OCI-LY1 (cell line): Measurements from ENCODE around the gene FAM229A.
A peak's percentile ranks its signal among the peaks of the same experiment; 100 is the strongest.

ENCODE experiments used
- H2AFZ ChIP-seq: fragments of 200-600 bp; sonication (generic), shearing (Covaris generic); 2 replicates; pipeline ENCODE4 v1.6.0; 2014; ENCODE audit warnings: antibody characterized with exemption, mild to moderate bottlenecking, low read length
- H3F3A ChIP-seq: fragments of 200-600 bp; sonication (generic), shearing (Covaris generic); 2 replicates; pipeline ENCODE4 v1.6.0; 2014; ENCODE audit warnings: mild to moderate bottlenecking, antibody characterized with exemption, low read length, moderate library complexity; ENCODE audit not compliant: insufficient read depth
- H3K27ac ChIP-seq: fragments of 200-600 bp; sonication (generic); 2 replicates; pipeline ENCODE4 v1.5.1; 2014; ENCODE audit warnings: low read length, mixed run types, mild to moderate bottlenecking, low read depth; ENCODE audit not compliant: poor library complexity, severe bottlenecking
- H3K27me3 ChIP-seq: fragments of 200-600 bp; sonication (generic); 2 replicates; pipeline ENCODE4 v1.6.0; 2014; ENCODE audit warnings: antibody characterized with exemption, mild to moderate bottlenecking, low read length, moderate library complexity; ENCODE audit not compliant: insufficient read depth
- H3K36me3 ChIP-seq: fragments of 200-600 bp; sonication (generic); 2 replicates; pipeline ENCODE4 v1.6.1; 2014; ENCODE audit warnings: mild to moderate bottlenecking, antibody characterized with exemption, low read length, moderate library complexity, mixed read lengths; ENCODE audit not compliant: insufficient read depth
- H3K4me1 ChIP-seq: fragments of 200-600 bp; sonication (generic); 2 replicates; pipeline ENCODE4 v1.5.1; 2014; ENCODE audit warnings: mild to moderate bottlenecking, low read length, moderate library complexity; ENCODE audit not compliant: insufficient read depth, severe bottlenecking
- H3K4me2 ChIP-seq: fragments of 200-600 bp; sonication (generic), shearing (Covaris generic); 2 replicates; pipeline ENCODE4 v1.6.1; 2014; ENCODE audit warnings: low read length
- H3K4me3 ChIP-seq: fragments of 200-600 bp; sonication (generic); 2 replicates; pipeline ENCODE4 v1.5.1; 2014; ENCODE audit warnings: low read length, low read depth, mild to moderate bottlenecking, mixed read lengths; ENCODE audit not compliant: poor library complexity, severe bottlenecking
- H3K79me2 ChIP-seq: fragments of 200-600 bp; shearing (Covaris generic); 2 replicates; pipeline ENCODE4 v1.6.1; 2016; ENCODE audit warnings: mixed run types, low read length, mixed read lengths; ENCODE audit not compliant: insufficient read depth
- H3K9ac ChIP-seq: fragments of 200-600 bp; sonication (generic), shearing (Covaris generic); 2 replicates; pipeline ENCODE4 v1.6.1; 2014; ENCODE audit warnings: mild to moderate bottlenecking, low read length, mixed read lengths
- H3K9me2 ChIP-seq: fragments of 200-600 bp; sonication (generic), shearing (Covaris generic); 2 replicates; pipeline ENCODE4 v1.6.1; 2014; ENCODE audit warnings: low read depth, mild to moderate bottlenecking, low read length, mixed read lengths
- H3K9me3 ChIP-seq: fragments of 200-600 bp; shearing (Covaris generic); 2 replicates; pipeline ENCODE4 v1.6.1; 2014; ENCODE audit warnings: low read length, mixed read lengths
- H4K20me1 ChIP-seq: fragments of 200-600 bp; sonication (generic), shearing (Covaris generic); 2 replicates; pipeline ENCODE4 v1.6.0; 2016; ENCODE audit warnings: mild to moderate bottlenecking, low read length; ENCODE audit not compliant: insufficient read depth
- EZH2 ChIP-seq: fragments of 200-600 bp; sonication (generic), shearing (Covaris generic); IDR thresholded peaks from 2 replicates; pipeline ENCODE4 v1.8.0; 2017; ENCODE audit warnings: borderline replicate concordance, mixed run types, mild to moderate bottlenecking, antibody characterized with exemption, low read length, moderate library complexity, mixed read lengths
- TF ChIP-seq, protein P1 (sequence below): fragments of 200-600 bp; sonication (generic), shearing (Covaris generic); IDR thresholded peaks from 2 replicates; pipeline ENCODE4 v1.5.1; 2017; ENCODE audit warnings: mild to moderate bottlenecking, antibody characterized with exemption, low read length, moderate library complexity, mixed read lengths

The FAM229A gene

DNA sequence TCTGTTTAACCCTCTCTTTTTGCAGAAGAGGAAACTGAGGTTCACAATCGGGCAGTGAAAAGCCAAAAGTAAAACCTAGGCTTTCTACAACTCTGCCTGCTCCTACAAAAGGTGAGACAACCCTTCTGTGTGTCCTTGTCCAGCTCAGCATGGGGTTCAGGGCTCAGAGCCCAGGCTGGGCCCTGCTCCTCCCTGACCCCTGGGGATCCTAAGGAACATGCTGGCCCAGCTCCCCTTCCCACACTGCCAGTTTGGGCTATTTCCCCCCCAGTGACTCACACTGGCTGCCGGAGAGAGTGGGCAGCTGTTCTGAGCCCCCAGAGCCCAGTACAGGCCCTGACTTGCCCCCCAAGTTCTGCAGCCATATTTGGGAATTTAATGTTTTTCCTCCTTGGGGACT lies 8.9 kb downstream of the FAM229A start:
- Histone ChIP-seq H4K20me1 (no peaks in the 10 kb centered on the region), H2AFZ (no peak overlapping the region), H3K36me3 (no peaks in the 10 kb centered on the region), H3K9me3 (no peaks in the 10 kb centered on the region), H3K4me3 (no peak overlapping the region), H3K27ac (no peak overlapping the region), H3K9ac (no peak overlapping the region), H3K9me2 (no peaks in the 10 kb centered on the region), H3K79me2 (no peaks in the 10 kb centered on the region), H3K4me2 (no peak overlapping the region), H3K27me3 (no peaks in the 10 kb centered on the region), H3K4me1 (peaks cover 13% of the 10 kb centered on the region), H3F3A (no peaks in the 10 kb centered on the region)
- TF ChIP-seq, protein P1, sequence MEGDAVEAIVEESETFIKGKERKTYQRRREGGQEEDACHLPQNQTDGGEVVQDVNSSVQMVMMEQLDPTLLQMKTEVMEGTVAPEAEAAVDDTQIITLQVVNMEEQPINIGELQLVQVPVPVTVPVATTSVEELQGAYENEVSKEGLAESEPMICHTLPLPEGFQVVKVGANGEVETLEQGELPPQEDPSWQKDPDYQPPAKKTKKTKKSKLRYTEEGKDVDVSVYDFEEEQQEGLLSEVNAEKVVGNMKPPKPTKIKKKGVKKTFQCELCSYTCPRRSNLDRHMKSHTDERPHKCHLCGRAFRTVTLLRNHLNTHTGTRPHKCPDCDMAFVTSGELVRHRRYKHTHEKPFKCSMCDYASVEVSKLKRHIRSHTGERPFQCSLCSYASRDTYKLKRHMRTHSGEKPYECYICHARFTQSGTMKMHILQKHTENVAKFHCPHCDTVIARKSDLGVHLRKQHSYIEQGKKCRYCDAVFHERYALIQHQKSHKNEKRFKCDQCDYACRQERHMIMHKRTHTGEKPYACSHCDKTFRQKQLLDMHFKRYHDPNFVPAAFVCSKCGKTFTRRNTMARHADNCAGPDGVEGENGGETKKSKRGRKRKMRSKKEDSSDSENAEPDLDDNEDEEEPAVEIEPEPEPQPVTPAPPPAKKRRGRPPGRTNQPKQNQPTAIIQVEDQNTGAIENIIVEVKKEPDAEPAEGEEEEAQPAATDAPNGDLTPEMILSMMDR = no peak
- no peak for TF ChIP-seq EZH2

DNA sequence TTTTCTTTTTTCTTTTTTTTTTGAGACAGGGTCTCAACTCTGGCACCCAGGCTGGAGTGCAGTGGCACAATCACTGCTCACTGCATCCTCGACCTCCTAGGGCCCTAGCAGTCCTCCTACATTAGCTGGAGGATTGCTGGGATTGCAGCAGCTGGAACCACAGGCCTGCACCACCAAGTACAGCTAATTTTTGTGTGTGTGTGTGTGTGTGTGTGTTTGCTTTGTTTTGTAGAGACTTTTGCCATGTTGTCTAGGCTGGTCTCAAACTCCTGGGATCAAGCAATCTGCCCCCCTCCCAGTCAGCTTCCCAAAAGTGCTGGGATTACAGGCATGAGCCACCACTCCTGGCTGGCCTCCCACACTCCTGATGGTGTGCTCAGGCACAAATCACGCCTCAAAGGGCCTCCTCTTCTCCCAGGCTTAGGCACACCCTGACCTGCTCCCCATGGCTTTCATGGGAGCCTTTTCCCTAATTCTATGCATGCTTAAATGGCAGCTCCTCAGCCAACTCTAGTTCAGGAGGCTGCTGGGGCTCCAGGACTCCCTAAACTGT lies 9.4 kb downstream of the FAM229A start:
- Histone ChIP-seq H3K27ac (no peak overlapping the region), H3K27me3 (no peaks in the 10 kb centered on the region), H4K20me1 (no peaks in the 10 kb centered on the region), H3K36me3 (no peaks in the 10 kb centered on the region), H3K79me2 (no peaks in the 10 kb centered on the region), H3K9me2 (no peaks in the 10 kb centered on the region), H3K9me3 (no peaks in the 10 kb centered on the region), H2AFZ (no peak overlapping the region), H3K9ac (no peak overlapping the region), H3K4me3 (no peak overlapping the region), H3K4me1 (peaks cover 13% of the 10 kb centered on the region), H3K4me2 (no peak overlapping the region), H3F3A (no peaks in the 10 kb centered on the region)
- TF ChIP-seq EZH2 = no peak
- TF ChIP-seq, protein P1 = no peak

DNA sequence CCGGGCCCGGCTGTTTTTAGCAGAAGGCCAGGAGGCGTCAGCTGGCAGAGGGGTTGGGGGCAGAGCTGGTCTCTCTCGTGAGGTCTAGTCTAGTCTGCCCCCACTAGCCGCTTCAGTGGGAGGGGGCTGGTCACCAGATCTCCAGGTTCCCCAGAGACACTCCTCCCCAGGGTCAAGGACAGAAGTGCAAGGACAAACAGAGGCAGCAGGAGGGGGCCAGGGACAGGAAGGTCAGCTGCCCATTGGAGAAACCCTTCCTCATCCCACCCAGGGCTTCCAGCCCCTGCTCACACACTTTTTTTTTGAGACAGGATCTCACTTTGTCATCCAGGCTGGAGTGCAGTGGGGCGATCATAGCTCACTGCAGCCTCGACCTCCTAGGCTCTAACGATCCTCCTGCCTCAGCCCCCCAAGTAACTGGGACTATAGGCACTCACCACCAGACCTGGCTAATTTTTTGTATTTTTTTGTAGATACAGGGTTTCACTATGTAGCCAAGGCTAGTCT lies 10.0 kb downstream of the FAM229A start:
- Histone ChIP-seq H3K36me3 (no peaks in the 10 kb centered on the region), H3K9me3 (no peaks in the 10 kb centered on the region), H3K9ac (peak overlapping the region; percentile 68), H3K4me3 (peak overlapping the region; percentile 66), H3F3A (no peaks in the 10 kb centered on the region), H3K27ac (no peak overlapping the region), H3K79me2 (no peaks in the 10 kb centered on the region), H2AFZ (no peak overlapping the region), H3K9me2 (no peaks in the 10 kb centered on the region), H3K4me2 (peak overlapping the region; percentile 75), H3K27me3 (no peaks in the 10 kb centered on the region), H4K20me1 (no peaks in the 10 kb centered on the region), H3K4me1 (peaks cover 13% of the 10 kb centered on the region)
- TF ChIP-seq, protein P1 = no peak
- TF ChIP-seq EZH2 = no peak
